SHP77 (cell line): ENCODE results near the gene MYO16.

Experiments used
- DNase-seq, 2 experiments: peaks; one replicate each; lab custom pipeline; 2025; lab: John Stamatoyannopoulos, UW

MYO16 gene

DNA sequence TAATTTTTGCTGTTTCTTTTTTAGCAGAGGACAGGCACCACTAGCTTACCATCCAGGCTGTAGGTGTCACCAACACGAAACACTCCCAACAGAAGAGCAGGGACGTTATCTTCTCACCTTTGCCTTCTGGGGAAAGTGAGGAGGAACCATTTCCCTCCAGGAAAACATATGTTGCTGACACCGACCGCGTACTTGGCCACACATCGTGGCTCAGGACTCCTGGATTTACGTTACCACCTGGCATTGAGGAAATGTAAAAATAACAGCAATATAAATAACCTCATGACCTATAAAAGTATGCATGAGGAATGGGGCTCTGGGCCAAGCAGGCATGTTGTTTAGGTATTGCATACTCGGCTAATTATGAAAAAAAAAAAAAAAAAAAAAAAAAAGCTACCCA, 525.1 kb downstream of the MYO16 start:
- peak in 1 of 2 experiments; percentile 50 for DNase-seq

- DNase-seq: no peak
Observed at GRCh38 chr13:109154966-109155761, 525.8 kb downstream of the MYO16 start.

- DNase-seq: peak in 1 of 2 experiments; percentile 42
Observed at GRCh38 chr13:109156181-109156935, 526.9 kb downstream of the MYO16 start.

DNA sequence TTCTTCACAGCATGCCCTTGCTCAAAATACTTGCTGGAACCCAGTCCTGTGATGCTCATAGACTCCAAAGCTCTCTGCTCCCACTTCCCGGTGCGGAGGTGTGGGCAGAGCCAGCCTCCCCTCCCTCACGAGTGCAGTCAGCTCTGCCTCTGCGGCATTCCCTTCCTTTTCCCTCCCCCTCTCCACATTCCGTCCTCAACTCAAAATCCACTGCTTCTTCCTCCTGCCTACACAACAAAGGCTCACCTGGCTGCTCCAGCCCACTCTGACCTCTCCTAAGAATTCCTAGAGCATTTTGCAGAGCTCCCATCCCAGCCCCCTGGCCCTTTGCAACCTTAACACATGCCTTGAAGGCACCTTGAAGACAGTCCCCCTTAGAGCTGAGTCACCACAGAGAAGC, 527.9 kb downstream of the MYO16 start:
- DNase-seq: no peak

DNA sequence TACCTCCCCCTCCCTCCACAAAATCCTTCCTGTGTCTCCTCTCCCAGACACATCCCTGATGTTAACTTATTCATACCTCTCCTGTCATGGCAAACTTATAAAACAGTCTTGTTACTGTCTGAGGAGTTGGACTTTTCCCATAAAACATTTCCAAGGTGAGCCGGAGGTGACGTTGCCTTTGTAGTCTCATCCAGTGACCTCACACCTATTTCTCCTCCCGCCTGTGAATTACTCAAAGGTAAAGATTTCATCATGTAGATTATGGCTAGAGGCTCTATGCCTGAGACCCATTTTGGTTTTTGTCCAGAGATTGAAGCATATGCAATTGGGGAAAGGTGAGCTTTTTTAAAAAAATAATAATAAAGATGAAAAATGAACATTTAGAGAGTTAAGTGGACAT, 529.0 kb downstream of the MYO16 start:
- no peak for DNase-seq

GRCh38 chr13:109159650-109160309, 530.4 kb downstream of the MYO16 start:
- peak; percentile 71 to 75 for DNase-seq

DNA sequence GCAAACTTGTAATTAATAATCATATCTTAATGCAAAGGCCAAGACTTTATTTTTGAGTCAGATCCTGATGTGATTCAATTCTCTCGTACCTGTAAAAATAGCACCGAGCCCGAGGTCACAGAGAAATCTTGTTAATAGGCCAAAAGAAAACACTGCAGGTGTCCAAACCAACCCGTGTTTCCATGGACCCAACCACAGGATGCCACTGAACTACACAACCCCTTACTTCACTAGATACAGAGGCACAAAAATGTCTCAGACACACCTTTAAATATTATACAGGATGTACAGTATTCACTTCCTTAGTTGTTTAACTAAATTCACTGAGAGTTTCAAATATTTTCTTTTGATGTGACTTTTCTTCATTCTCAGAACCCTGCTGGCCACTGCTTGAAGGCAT, 530.9 kb downstream of the MYO16 start:
- DNase-seq: no peak

DNA sequence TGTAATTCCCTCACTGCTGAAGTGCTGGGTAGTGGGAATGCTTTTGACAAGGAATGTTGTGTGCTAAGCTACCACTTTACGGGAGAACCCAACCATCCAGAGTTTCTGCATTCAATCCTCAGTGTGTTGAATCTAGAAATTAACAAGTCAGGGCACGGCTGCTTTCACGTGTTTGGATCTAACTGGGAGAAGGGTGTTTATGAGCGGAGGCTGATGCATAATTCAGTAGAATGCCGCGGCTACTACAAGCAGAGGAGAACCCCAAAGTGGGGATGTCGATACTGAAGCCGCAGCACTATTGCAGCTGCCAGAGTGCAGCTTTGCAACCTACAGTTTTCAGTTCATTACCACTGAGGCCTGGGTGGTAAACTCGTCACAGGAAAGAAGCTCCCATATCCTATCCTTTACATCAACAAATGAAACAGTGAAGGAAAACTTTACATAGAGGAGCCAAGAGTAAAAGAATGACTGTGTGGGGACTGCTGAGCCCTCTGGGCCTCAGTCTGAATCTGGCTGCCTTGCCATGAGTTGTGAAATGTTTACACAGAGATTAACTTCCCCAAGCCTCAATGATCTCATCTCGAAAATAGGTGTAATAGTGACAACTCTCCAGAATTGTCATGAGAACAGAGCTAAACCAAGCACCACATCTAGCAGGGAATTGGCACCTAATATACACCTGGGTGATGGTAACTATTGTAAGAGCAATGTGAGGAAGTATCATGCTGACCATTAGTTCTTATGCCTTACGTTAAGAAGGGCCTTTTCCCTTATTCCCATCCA, 531.7 kb downstream of the MYO16 start:
- no peak for DNase-seq

GRCh38 chr13:109162248-109163036, 533.0 kb downstream of the MYO16 start:
- DNase-seq: peak; percentile 49 to 50

GRCh38 chr13:109163037-109163379, 533.6 kb downstream of the MYO16 start:
- no peak for DNase-seq

- no peak for DNase-seq
Observed at GRCh38 chr13:109165417-109165904, 536.0 kb downstream of the MYO16 start.

GRCh38 chr13:109166804-109167203, 537.4 kb downstream of the MYO16 start:
- no peak for DNase-seq

DNA sequence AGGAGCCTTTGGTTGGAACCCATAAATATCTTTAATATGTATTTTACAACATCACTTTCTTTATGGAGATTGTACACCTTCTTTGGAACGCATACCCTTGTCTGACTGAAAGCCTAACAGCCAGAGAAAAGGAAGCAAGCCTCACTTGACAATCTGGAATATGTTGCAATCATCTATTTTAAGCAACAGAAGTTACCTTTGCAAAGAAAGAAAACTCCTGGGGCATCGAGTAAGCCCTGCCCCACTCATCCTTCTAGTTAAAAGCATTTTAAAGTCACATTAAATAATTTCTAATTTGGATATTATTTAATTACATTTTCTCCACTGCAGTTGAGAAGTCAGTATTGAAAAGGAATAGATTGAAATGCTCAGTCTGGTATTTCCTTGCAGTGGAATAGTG, 542.7 kb downstream of the MYO16 start:
- no peak for DNase-seq

DNA sequence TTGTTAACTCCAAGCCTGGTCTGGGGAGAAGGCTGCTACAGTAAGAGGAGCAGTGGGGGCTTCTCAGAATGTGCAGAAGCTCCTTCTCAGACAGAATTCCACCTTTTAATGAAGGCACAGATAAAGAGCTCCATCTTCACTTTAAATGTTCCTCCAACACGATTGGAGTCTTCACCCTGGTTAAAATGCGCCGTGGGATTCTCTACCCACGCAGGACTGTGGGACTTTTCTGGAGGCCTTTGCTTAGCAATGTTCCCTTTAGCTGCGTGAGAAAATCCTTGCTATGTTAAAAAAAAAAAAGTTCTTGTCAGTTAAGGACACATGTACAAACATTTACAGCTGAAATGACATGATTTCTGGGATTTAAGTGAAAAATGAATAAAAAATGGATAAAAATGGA, 546.3 kb downstream of the MYO16 start:
- no peak for DNase-seq

- DNase-seq: no peak
Observed at GRCh38 chr13:109180905-109181425, 551.6 kb downstream of the MYO16 start.

- DNase-seq: no peak
Observed at GRCh38 chr13:109182777-109183465, 553.5 kb downstream of the MYO16 start.

GRCh38 chr13:109191413-109191812, 562.0 kb downstream of the MYO16 start:
- no peak for DNase-seq

DNA sequence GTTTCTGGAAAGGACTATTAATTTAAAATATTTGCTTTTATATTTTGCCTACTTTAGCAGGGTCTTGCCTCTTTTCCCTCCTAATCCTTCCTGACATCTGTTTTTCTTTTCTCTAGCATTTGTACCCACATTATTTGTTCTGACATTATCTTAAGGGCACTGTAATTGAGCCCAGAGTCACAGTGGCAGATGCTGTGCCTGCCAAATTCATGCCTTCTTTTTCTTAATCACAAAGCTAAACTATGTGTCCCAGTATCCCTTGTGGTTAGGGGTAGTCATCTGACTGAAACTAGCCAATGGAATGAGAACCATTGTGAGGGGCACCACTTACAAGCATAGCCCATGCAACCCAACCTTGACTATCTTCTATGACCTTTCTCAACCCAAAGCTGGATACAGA, 562.9 kb downstream of the MYO16 start:
- no peak for DNase-seq

- no peak for DNase-seq
Observed at GRCh38 chr13:109196948-109197347, 567.5 kb downstream of the MYO16 start.

DNA sequence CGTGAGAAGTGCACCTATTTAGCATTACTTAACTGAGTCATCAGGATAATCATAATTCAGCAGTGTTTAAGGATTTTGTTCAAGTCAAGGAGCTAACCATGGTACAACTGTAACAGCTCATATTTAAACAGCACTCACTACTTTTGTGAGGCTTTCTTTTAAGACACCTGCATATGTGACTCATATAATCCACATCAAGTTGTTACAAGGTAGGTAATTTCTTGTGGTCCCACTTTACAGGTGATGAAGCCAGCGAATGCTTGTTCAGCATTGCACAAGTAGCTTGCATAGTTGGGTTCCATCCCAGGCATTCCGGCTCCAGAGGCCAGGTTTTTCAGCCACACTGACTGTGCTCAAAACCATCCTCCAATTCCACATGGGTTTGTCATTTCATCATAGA, 569.2 kb downstream of the MYO16 start:
- no peak for DNase-seq
